ENCODE data around the gene COX7A2L. TPM values are rescaled to one million over a fixed set of nuclear protein-coding genes. Genes with fewer than 3 reads are reported as not detected.
A peak's percentile ranks its signal among the peaks of the same experiment; 100 is the strongest.

Gene COX7A2L
- total RNA-seq, 4 donors from 2014 or later: 69.3 to 112 (median 99.0) TPM

- Histone ChIP-seq H3K27me3 (no peaks in the 10 kb centered on the region), H3K9me3 (no peaks in the 10 kb centered on the region), H3K36me3 (no peaks in the 10 kb centered on the region), H3K4me3 (no peak overlapping the region), H3K27ac (no peak overlapping the region), H3K4me1 (no peaks in the 10 kb centered on the region)
- no peak for TF ChIP-seq POLR2AphosphoS5 (IDR thresholded peaks at IDR 0.05)
- no peak for TF ChIP-seq EP300 (IDR thresholded peaks at IDR 0.05)
- TF ChIP-seq CTCF (IDR thresholded peaks at IDR 0.05): no peak
- TF ChIP-seq POLR2A (IDR thresholded peaks at IDR 0.05): no peak
- WGBS: 91% methylated on average over 1 of the region's 1 CpG
- no peak for DNase-seq (ENCODE audit: low spot score in 2 of 2)
These were observed 31.2 kb upstream of the COX7A2L start for GRCh38 chr2:42392191-42392590.

- Histone ChIP-seq H3K9me3 (no peaks in the 10 kb centered on the region), H3K36me3 (no peaks in the 10 kb centered on the region), H3K27ac (no peak overlapping the region), H3K27me3 (no peaks in the 10 kb centered on the region), H3K4me1 (no peaks in the 10 kb centered on the region), H3K4me3 (no peak overlapping the region)
- 66% methylated on average over 5 of the region's 5 CpGs for WGBS
- no peak for DNase-seq (ENCODE audit: low spot score in 2 of 2)
- TF ChIP-seq EP300 (IDR thresholded peaks at IDR 0.05) (no peak), CTCF (IDR thresholded peaks at IDR 0.05) (no peak), POLR2AphosphoS5 (IDR thresholded peaks at IDR 0.05) (no peak), POLR2A (IDR thresholded peaks at IDR 0.05) (no peak)
These were observed 29.5 kb upstream of the COX7A2L start for GRCh38 chr2:42390401-42390969.

- TF ChIP-seq CTCF (IDR thresholded peaks at IDR 0.05): peak in 1 of 2 donors; percentile 11
- TF ChIP-seq EP300 (IDR thresholded peaks at IDR 0.05): no peak
- Histone ChIP-seq H3K27me3 (no peaks in the 10 kb centered on the region), H3K4me1 (no peaks in the 10 kb centered on the region), H3K36me3 (no peaks in the 10 kb centered on the region), H3K9me3 (no peaks in the 10 kb centered on the region), H3K4me3 (no peak overlapping the region), H3K27ac (no peak overlapping the region)
- WGBS: 91% methylated on average over 5 of the region's 5 CpGs
- DNase-seq (ENCODE audit: low spot score in 2 of 2): no peak
These were observed 25.7 kb upstream of the COX7A2L start for GRCh38 chr2:42386682-42387081.

- Histone ChIP-seq H3K9me3 (no peaks in the 10 kb centered on the region), H3K4me1 (no peaks in the 10 kb centered on the region), H3K27ac (no peak overlapping the region), H3K27me3 (no peaks in the 10 kb centered on the region), H3K4me3 (no peak overlapping the region), H3K36me3 (no peaks in the 10 kb centered on the region)
- TF ChIP-seq POLR2A (IDR thresholded peaks at IDR 0.05) (no peak), EP300 (IDR thresholded peaks at IDR 0.05) (no peak), POLR2AphosphoS5 (IDR thresholded peaks at IDR 0.05) (no peak), CTCF (IDR thresholded peaks at IDR 0.05) (no peak)
- WGBS: 80% methylated on average over 7 of the region's 7 CpGs
- no peak for DNase-seq (ENCODE audit: low spot score in 2 of 2)
These were observed 24.2 kb upstream of the COX7A2L start for GRCh38 chr2:42385225-42385624.

GRCh38 chr2:42383855-42384530 lies 23.0 kb upstream of the COX7A2L start:
- WGBS: 87% methylated on average over 9 of the region's 11 CpGs
- no peak for DNase-seq (ENCODE audit: low spot score in 2 of 2)
- Histone ChIP-seq H3K9me3 (no peaks in the 10 kb centered on the region), H3K4me3 (no peak overlapping the region), H3K4me1 (no peaks in the 10 kb centered on the region), H3K36me3 (no peaks in the 10 kb centered on the region), H3K27ac (no peak overlapping the region), H3K27me3 (no peaks in the 10 kb centered on the region)
- TF ChIP-seq POLR2AphosphoS5 (IDR thresholded peaks at IDR 0.05) (no peak), EP300 (IDR thresholded peaks at IDR 0.05) (no peak), POLR2A (IDR thresholded peaks at IDR 0.05) (no peak), CTCF (IDR thresholded peaks at IDR 0.05) (no peak)
